Right lobe of liver (tissue), 4 donors: Measurements from ENCODE around the gene PPP1R12B.

Experiments
- CTCF ChIP-seq, 4 donors: fragments of 200-600 bp in 3 of 4; fragments of 450-650 bp in 1 of 4; IDR thresholded peaks; one replicate each; pipeline versions ENCODE4 v1.5.1 to v1.8.0; 2016 to 2022; ENCODE audit warnings: antibody characterized with exemption in 4 of 4, mild to moderate bottlenecking in 2 of 4
- POLR2A ChIP-seq: fragments of 450-650 bp; IDR thresholded peaks from one replicate; pipeline ENCODE4 v1.6.1; 2017; ENCODE audit warnings: antibody characterized with exemption, mild to moderate bottlenecking
- donor health status: DM: no; HTN: no; CAD: no.
- donor health status: DM: no; HTN: no; CAD: no.
- donor health status: DM: no; HTN: yes; CAD: no.

- TF ChIP-seq CTCF (IDR thresholded peaks at IDR 0.05) = no peak
- no peak for TF ChIP-seq POLR2A
Measured at GRCh38 chr1:202576816-202577215, 228.3 kb downstream of the PPP1R12B start.
